NCI-H1105 treated with DMSO at 0.1 percent for 48 hours (cell line): ENCODE data around the gene JUNB.
"Not testable (repeated sequence)": the region's sequence is repeated elsewhere in the genome, so short reads cannot be mapped to it uniquely, and the experiment has no call there.

ENCODE experiments used
- DNase-seq: peaks from one replicate; lab custom pipeline; 2025; lab: John Stamatoyannopoulos, UW

Gene JUNB

DNA sequence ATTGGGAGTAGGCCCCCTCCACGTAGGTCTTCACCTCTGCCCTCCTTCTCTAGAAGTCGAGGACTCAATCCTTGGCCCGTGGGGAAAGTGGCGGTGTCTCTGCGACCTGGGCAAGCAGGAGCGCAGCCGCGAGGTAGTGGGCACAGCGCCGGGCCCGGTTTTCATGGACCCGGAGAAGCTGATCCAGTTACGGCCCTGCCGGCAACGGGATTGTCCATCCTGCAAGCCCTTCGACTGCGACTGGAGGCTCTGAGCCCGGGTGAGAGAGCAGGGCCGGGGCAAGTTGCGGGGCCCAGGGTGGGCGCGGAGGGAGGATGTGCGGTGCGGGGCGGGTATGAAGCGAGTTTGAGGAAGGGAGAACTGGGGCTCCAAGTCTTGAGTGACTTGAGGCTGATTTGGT lies 12.8 kb downstream of the JUNB start:
- no peak for DNase-seq

DNA sequence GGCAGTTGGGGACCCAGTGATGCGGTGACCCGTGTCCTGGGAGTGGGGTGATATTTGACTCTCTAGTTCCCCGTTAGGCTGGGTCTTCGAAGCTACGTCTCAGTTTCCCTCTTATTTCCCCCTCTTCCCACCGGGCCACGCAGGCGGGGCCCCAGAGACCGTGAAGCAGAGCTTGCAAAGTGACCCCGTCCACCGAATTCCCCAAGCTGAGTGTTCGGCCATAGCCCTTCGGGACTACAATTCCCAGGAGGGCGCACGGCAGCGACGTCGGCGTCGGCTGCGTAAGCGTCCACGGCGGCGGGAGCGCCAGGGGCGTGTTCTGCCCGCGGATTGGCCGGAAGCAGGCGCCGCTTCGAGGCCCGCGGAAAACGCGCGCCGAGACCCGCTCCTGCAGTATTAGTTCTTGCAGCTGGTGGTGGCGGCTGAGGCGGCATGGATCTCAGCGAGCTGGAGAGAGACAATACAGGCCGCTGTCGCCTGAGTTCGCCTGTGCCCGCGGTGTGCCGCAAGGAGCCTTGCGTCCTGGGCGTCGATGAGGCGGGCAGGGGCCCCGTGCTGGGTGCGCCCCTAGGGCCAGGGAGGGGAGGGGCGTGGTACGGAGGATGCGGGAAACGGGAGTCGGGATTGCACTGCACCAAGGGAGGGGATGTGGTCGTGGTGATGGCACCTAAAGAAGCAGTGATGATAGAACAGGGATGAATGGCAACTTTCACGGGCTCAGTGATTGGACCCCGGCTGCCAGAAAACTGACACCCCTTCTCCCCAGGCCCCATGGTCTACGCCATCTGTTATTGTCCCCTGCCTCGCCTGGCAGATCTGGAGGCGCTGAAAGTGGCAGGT lies 15.2 kb downstream of the JUNB start, which contains the start of gene RNASEH2A:
Gene RNASEH2A, plus strand, starts transcription at position 343 of the 840 bp plus-strand sequence. Its CDS starts 90 bp downstream, at position 433.
- DNase-seq = peak; percentile 91

- DNase-seq = no peak
These were observed 23.8 kb downstream of the JUNB start for GRCh38 chr19:12815088-12815487.

DNA sequence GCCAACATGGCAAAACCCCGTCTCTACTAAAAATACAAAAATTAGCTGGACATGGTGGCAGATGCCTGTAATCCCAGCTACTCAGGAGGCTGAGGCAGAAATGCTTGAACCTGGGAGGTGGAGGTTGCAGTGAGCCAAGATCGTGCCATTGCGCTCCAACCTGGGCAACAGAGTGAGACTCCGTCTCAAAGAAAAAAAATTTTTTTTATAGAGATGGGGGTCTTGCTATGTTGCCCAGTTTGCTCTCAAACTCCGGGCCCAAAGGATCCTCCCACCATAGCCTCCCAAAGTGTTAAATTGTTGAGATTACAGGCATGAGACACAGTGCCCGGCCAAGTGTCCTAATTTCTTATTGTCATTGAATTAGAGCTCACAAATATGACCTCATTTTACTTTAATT lies 25.9 kb downstream of the JUNB start:
- DNase-seq = not testable (repeated sequence)

- not testable (repeated sequence) for DNase-seq
These were observed 26.5 kb downstream of the JUNB start for GRCh38 chr19:12817810-12818209.

DNA sequence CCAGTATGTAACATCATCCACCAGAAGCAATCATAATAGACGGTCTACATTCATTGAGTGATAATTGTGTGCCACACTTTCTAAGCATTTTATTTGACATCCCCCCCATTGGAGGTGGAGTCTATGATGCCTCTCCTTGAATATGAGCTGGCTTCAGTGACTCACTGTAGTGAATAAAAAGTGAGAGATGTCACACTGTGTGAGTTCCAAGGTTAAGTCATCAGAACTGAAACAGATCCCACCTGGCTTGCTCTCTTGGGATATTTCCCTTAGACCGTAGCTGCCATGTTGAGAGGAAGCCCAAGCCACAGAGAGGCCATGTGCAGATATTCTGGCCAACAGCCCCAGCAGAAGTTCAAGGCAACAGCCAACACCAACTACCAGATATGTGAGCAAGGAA lies 30.5 kb downstream of the JUNB start:
- no peak for DNase-seq

DNA sequence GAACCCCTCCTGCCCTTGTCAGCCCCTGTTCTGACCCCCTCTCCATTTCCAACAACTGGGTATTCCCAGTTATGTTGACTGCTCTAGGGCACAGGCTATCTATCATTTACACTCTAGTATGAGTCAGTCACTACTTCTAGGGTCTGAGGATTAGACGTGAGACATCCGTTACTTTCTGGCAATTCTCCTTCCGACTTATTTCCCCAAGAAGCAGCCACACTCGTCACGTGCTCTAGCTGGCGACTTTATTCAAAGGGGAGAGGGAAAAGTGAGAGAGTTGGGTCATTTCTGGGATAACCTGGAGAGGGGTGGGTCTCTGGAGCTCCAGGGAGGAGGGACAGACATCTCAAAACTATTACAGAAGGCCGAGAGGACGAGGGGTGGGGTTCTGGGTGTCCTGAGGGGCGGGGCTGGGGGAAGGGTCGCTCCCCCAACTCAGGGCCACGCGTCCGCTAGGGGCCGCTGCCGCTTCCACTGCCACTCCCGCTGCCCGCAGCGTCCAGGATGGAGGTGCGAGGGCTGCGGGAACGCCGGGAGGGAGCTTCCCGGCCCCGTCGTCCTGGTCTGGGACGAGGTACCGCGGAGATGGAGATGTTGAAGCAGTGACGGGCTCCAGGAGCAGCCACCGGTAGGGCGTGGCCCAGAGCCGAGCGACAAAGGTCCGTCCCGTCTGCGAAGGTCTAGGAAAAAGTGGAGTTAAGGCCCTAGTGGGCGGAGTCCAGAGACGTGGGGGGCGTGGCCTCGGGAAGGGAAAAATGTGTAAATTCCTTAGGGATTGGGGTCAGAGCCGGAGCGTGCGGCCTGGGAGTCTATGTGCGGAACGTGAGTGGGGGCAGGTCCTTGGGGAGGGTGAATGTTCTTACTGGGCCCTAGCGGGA lies 34.2 kb downstream of the JUNB start:
- no peak for DNase-seq

DNA sequence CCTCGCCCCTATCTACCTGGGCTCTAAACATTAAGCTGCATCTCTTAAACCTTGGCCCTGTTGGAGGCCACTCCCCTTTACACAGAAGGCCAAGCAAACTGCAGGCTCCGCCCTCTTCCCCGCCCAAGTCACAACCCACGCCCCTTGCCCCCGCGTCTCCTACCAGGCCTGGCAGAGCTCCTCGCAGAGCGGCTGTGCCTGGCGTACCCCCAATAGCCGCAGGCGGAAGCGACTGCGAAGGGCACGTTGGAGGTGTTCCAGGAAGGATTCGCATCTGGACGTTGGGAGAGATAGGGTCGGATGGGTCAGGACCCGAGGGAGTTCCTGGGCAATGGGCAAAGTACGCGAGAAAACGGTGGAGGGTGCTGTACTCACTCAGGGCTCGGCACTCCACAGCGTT lies 37.2 kb downstream of the JUNB start:
- DNase-seq = peak; percentile 42

GRCh38 chr19:12833418-12833737 lies 42.1 kb downstream of the JUNB start:
- no peak for DNase-seq

- DNase-seq = peak; percentile 66
These were observed 42.7 kb downstream of the JUNB start for GRCh38 chr19:12833738-12834565.

GRCh38 chr19:12834566-12834943 lies 43.3 kb downstream of the JUNB start, which contains the start of gene RTBDN:
TSS of gene RTBDN (minus strand) at chr19:12834579. CDS start at chr19:12829979, 4,600 bp downstream.
- DNase-seq = no peak

GRCh38 chr19:12834976-12835757 lies 43.9 kb downstream of the JUNB start:
- DNase-seq = no peak

DNA sequence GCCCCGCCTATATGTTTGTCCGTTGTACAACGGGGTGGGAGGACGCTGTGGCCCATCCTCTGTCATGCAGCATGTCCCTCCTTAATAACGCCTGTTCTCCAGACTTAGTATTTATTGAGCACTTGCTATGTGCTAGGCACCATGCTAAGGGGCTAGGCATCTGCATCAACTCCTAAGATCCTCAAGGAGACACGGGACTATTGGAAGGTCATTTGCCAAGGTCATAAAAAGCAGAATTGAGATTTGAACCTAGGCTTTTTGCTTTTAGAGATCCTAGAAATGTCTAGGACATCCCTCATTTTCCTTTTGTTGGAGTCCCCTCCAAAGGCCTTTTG lies 45.2 kb downstream of the JUNB start:
- no peak for DNase-seq

DNA sequence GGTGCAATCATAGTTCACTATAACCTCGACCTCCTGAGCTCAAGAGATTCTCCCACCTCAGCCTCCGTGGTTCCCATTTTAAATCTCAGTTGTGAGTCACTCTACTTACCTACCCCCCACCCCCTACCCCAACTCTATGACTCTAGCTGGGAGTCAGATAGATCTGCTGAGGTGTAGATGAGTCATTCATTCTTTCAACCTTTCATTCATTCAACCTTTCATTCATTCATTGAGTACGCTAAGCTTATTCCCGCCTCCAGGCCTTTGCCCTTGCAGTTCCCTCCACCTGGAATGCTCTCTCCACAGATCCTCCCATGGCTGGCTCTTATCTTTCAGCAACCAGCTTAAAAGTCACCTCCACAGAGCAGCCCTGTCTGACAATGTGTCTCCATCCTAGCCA lies 45.9 kb downstream of the JUNB start:
- DNase-seq = no peak

- peak; percentile 62 for DNase-seq
These were observed 47.0 kb downstream of the JUNB start, which contains the start of gene MAST1 for GRCh38 chr19:12838182-12838885. TSS of gene MAST1 (plus strand) at chr19:12838515. CDS start at chr19:12838573, 58 bp downstream.

- DNase-seq = no peak
These were observed 47.8 kb downstream of the JUNB start for GRCh38 chr19:12838886-12839756.

DNA sequence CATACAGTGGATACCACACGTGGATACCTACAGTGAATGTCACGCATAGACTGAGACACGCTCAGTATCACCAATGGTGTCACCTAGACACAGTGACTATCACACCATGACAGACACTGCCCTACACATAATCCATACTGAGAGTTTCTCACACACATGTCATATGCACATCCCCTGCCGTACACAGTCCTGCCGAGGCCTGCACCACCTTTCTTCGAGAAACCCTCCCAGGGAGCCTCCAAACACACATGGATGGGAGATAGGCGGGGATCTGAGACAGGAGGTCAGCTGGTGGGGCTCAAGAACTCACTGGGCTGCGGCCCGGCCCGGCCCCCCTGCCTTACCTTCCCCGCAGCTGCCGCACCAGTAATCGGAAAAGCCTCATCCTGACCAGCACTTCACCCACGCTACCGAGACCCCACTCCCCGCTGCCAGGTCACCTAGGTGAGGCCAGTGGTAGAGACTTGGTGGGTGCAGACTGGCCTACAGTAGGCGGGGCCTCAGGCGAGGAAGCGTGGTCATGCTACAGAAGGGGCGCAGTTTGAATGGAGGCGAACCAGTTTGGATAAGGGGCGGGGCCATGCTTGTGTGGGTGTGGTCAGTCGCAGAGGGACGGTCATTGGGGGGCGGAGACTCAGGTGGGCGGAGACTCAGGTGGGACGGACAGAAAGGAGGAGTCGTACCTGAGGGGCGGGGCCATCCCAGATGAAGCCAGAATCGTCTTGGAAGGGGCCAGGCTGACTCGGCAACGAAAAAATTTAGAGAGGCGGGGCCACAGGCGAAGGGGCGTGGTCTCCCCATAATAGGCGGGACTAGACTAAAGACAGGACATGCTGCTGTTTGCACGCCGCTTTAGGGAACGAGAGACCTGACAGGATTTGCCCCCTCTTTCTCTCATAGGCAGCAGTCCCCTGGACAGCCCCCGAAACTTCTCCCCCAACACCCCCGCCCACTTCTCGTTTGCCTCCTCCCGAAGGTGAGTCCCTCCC lies 49.1 kb downstream of the JUNB start:
- peak; percentile 84 for DNase-seq

- peak; percentile 97 for DNase-seq
These were observed 49.8 kb downstream of the JUNB start for GRCh38 chr19:12841094-12841493.
